KMS-11 (cell line): ENCODE measurements around the gene FUT1.

Experiments
- H2AFZ ChIP-seq: fragments of 200-600 bp; sonication (generic); 2 replicates; pipeline ENCODE4 v1.6.1; 2016; ENCODE audit warnings: antibody characterized with exemption, mixed run types, low read depth
- H3K27ac ChIP-seq: fragments of 200-600 bp; sonication (generic); 2 replicates; pipeline ENCODE4 v1.6.1; 2016; ENCODE audit warnings: mild to moderate bottlenecking, mixed run types
- H3K27me3 ChIP-seq: fragments of 200-600 bp; sonication (generic); 2 replicates; pipeline ENCODE4 v1.6.1; 2017; ENCODE audit warnings: mild to moderate bottlenecking, low read depth, mixed run types, moderate library complexity; ENCODE audit not compliant: insufficient read depth
- H3K36me3 ChIP-seq: fragments of 200-600 bp; sonication (generic); 2 replicates; pipeline ENCODE4 v1.6.1; 2017; ENCODE audit warnings: mild to moderate bottlenecking, mixed run types; ENCODE audit not compliant: insufficient read depth
- H3K4me1 ChIP-seq: fragments of 200-600 bp; sonication (generic); 2 replicates; pipeline ENCODE4 v1.6.1; 2016; ENCODE audit warnings: mild to moderate bottlenecking, low read depth, mixed run types; ENCODE audit not compliant: poor library complexity, severe bottlenecking
- H3K4me2 ChIP-seq: fragments of 200-600 bp; sonication (generic); 2 replicates; pipeline ENCODE4 v1.7.0; 2016; ENCODE audit warnings: mild to moderate bottlenecking, mixed run types
- H3K4me3 ChIP-seq: fragments of 200-600 bp; sonication (generic); IDR thresholded peaks from 2 replicates; pipeline ENCODE4 v1.6.1; 2017; ENCODE audit warnings: low read depth, low read length, mixed read lengths; ENCODE audit not compliant: insufficient read depth
- H3K79me2 ChIP-seq: fragments of 200-600 bp; sonication (generic); 2 replicates; pipeline ENCODE4 v1.6.1; 2016; ENCODE audit warnings: low read depth, mixed run types; ENCODE audit not compliant: insufficient read depth
- H3K9ac ChIP-seq: fragments of 200-600 bp; sonication (generic); 2 replicates; pipeline ENCODE4 v1.6.1; 2016; ENCODE audit warnings: mild to moderate bottlenecking, mixed run types
- H4K20me1 ChIP-seq: fragments of 200-600 bp; sonication (generic); 2 replicates; pipeline ENCODE4 v1.6.1; 2016; ENCODE audit warnings: mild to moderate bottlenecking, mixed run types; ENCODE audit not compliant: insufficient read depth
- TF ChIP-seq, protein P1 (sequence below): fragments of 200-600 bp; sonication (generic); conservative IDR thresholded peaks from 2 replicates; pipeline ENCODE4 v1.6.1; 2017; ENCODE audit warnings: low read depth, mild to moderate bottlenecking, antibody characterized with exemption, low read length, moderate library complexity, mixed read lengths

The FUT1 gene

DNA sequence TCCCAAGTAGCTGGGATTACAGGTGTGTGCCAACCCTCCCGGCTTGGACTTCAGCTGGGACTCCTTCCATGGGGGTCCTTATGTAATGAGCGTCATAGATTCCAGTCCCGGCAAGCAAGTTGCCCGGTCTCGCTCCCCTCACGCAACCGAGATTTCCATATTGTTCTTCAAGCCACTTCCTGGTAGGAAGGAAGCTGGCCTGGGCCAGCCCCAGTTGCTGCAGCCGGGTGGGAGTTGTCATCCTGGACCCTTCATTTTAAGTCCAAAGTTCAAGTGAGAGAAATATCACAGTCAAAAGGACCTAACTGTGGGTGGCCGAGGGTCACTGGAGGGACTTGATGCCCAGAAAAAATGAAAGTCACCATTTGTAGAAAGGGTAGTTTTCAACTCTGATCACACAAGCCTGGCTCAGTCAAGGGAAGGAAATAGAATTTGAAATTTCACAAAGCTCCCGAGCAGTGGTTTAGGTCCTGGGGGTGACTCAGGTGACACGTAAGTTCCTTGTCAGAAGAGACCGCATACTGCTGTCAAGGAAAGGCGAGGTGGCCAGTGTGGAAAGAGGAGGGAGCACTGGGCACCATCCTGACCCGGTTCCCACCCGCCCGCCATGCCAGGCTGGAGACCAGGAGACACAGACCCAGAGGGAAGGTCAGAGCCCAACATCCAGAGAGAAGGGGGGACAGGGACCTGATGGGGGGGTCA is 8.2 kb upstream of the FUT1 start:
- Histone ChIP-seq H3K4me1 (peaks cover 3% of the 10 kb centered on the region), H3K4me2 (no peak overlapping the region), H3K27ac (no peak overlapping the region), H3K4me3 (no peak overlapping the region), H3K36me3 (no peaks in the 10 kb centered on the region), H3K9ac (no peak overlapping the region), H2AFZ (peak overlapping the region; percentile 18; the same call in 1 of the 2 replicates), H3K27me3 (peaks cover 64% of the 10 kb centered on the region), H4K20me1 (no peaks in the 10 kb centered on the region), H3K79me2 (no peaks in the 10 kb centered on the region)
- TF ChIP-seq, protein P1, sequence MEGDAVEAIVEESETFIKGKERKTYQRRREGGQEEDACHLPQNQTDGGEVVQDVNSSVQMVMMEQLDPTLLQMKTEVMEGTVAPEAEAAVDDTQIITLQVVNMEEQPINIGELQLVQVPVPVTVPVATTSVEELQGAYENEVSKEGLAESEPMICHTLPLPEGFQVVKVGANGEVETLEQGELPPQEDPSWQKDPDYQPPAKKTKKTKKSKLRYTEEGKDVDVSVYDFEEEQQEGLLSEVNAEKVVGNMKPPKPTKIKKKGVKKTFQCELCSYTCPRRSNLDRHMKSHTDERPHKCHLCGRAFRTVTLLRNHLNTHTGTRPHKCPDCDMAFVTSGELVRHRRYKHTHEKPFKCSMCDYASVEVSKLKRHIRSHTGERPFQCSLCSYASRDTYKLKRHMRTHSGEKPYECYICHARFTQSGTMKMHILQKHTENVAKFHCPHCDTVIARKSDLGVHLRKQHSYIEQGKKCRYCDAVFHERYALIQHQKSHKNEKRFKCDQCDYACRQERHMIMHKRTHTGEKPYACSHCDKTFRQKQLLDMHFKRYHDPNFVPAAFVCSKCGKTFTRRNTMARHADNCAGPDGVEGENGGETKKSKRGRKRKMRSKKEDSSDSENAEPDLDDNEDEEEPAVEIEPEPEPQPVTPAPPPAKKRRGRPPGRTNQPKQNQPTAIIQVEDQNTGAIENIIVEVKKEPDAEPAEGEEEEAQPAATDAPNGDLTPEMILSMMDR, result no peak

DNA sequence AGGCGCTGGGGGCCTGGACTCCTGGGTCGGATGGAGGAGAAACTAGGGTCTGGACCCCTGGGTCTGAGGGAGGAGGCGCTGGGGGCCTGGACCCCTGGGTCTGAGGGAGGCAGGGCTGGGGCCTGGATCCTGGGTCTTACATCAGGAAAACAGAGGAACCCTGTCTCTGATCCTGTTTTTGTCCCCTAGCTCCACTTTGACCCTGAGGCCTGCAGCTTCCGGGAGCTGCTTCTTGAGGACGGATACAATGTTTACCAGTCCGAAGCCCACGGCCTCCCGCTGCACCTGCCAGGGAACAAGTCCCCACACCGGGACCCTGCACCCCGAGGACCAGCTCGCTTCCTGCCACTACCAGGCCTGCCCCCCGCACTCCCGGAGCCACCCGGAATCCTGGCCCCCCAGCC is 5.3 kb upstream of the FUT1 start:
- Histone ChIP-seq H4K20me1 (no peaks in the 10 kb centered on the region), H3K36me3 (no peaks in the 10 kb centered on the region), H3K9ac (no peak overlapping the region), H3K79me2 (no peaks in the 10 kb centered on the region), H3K4me3 (no peak overlapping the region), H3K4me1 (peaks cover 14% of the 10 kb centered on the region), H2AFZ (no peak overlapping the region), H3K27ac (no peak overlapping the region), H3K4me2 (no peak overlapping the region), H3K27me3 (peaks cover 51% of the 10 kb centered on the region)
- TF ChIP-seq, protein P1, result no peak

DNA sequence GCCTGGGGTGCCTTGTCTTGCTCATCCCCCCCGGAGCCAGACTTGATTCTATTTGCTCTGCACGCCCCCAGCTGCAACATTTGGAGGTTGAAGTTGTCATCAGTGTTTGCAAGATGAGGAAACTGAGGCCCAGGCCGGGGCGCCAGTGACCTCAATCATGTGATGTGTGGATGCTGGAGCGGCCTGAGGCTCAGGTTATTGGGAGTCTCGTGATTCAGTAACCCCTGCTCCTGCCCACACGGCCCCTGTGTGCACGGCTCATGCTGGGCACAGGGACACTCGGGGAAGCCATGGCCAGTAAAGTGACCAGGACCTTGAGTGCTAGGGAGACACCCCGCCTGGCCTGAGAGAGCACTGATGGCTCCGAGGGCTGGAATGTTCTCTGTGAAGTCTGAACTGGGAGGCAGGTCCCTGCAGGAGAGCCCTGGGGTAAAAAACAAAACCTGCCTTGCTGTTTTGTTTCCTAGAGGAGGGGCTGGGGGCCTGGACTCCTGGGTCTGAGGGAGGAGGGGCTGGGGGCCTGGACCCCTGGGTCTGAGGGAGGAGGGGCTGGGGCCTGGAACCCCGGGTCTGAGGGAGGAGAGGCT is 4.7 kb upstream of the FUT1 start:
- Histone ChIP-seq H3K36me3 (no peaks in the 10 kb centered on the region), H3K79me2 (no peaks in the 10 kb centered on the region), H3K27ac (no peak overlapping the region), H3K4me3 (no peak overlapping the region), H4K20me1 (no peaks in the 10 kb centered on the region), H3K4me2 (no peak overlapping the region), H2AFZ (no peak overlapping the region), H3K4me1 (peaks cover 14% of the 10 kb centered on the region), H3K9ac (no peak overlapping the region), H3K27me3 (peaks cover 51% of the 10 kb centered on the region)
- TF ChIP-seq, protein P1, result no peak

DNA sequence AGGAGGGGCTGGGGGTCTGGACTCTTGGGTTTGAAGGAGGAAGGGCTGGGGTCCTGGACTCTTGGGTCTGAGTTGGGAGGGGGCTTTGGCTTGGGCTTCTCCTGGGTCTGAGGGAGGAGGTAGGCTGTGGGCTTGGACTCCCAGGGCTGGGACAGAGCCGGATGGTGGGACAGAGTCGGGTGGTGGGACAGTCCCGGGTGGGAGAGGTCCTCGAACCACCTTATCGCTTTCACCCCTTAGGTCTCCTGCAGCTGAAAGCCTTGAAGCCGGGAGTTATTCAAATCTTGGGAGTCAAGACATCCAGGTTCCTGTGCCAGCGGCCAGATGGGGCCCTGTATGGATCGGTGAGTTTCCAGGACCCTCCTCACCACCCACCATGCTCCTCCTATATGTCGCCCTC is 4.2 kb upstream of the FUT1 start:
- no peak overlapping the region for H3K9ac ChIP-seq
- peaks cover 14% of the 10 kb centered on the region for H3K4me1 ChIP-seq
- no peak overlapping the region for H3K27ac ChIP-seq
- H3K27me3 ChIP-seq, result peaks cover 53% of the 10 kb centered on the region
- TF ChIP-seq, protein P1, result no peak
- H3K4me3 ChIP-seq, result no peak overlapping the region
- H2AFZ ChIP-seq, result no peak overlapping the region
- no peaks in the 10 kb centered on the region for H3K79me2 ChIP-seq
- no peaks in the 10 kb centered on the region for H4K20me1 ChIP-seq
- H3K4me2 ChIP-seq, result no peak overlapping the region
- no peaks in the 10 kb centered on the region for H3K36me3 ChIP-seq
